NOMO-1 treated with DMSO at 0.1 percent for 48 hours (cell line): ENCODE measurements around the gene SEMA3E.
"Not testable (repeated sequence)": the region's sequence is repeated elsewhere in the genome, so short reads cannot be mapped to it uniquely, and the experiment has no call there.

Experiments used
- DNase-seq: peaks from one replicate; lab custom pipeline; 2025; ENCODE audit not compliant: unreplicated experiment; lab: John Stamatoyannopoulos, UW

SEMA3E gene

GRCh38 chr7:83562960-83563359, 86.0 kb downstream of the SEMA3E start:
- DNase-seq = no peak

DNA sequence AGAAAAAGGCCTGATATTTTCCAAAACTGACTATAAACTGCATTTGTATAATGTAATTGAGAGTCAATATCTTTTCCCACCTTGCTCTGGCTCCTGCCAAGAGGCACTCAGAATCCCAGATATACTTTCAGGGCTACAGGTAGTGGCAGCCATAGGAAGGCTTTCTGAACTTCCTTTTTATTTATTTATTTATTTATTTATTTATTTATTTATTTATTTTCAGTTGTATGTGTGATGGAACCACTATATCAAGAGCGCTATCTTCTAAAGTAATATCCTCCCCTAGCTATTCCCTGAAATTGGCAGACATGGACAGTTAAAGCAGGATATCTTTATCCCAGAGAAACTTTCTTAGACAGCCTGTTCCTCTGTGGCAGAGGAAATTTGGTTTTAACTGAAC, 86.7 kb downstream of the SEMA3E start:
- DNase-seq = no peak

GRCh38 chr7:83559887-83560286, 89.1 kb downstream of the SEMA3E start:
- no peak for DNase-seq

GRCh38 chr7:83552556-83552955, 96.4 kb downstream of the SEMA3E start:
- not testable (repeated sequence) for DNase-seq

- DNase-seq = no peak
These were observed 98.8 kb downstream of the SEMA3E start for GRCh38 chr7:83550100-83550499.

DNA sequence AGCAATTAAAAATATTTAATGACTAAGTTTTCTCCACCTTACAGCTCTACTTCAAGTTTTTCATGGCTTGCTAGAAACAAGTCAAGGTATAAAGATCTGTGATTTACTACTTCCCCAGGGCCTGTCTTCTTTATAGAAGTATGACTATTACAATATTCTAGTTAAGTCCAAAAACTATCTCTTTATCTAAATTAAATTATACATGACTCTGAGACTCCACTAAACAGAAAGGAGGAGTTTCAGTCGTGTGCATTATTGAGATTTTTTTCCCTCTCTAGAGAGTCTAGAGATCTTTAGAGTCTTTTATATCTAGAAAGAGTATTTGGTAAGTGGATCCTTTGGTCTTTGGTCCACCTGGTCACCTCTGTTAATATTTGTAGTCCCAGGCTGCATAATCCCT, 100.7 kb downstream of the SEMA3E start:
- DNase-seq = no peak

- no peak for DNase-seq
These were observed 101.4 kb downstream of the SEMA3E start for GRCh38 chr7:83547526-83547925.

GRCh38 chr7:83546586-83546985, 102.4 kb downstream of the SEMA3E start:
- DNase-seq = no peak

DNA sequence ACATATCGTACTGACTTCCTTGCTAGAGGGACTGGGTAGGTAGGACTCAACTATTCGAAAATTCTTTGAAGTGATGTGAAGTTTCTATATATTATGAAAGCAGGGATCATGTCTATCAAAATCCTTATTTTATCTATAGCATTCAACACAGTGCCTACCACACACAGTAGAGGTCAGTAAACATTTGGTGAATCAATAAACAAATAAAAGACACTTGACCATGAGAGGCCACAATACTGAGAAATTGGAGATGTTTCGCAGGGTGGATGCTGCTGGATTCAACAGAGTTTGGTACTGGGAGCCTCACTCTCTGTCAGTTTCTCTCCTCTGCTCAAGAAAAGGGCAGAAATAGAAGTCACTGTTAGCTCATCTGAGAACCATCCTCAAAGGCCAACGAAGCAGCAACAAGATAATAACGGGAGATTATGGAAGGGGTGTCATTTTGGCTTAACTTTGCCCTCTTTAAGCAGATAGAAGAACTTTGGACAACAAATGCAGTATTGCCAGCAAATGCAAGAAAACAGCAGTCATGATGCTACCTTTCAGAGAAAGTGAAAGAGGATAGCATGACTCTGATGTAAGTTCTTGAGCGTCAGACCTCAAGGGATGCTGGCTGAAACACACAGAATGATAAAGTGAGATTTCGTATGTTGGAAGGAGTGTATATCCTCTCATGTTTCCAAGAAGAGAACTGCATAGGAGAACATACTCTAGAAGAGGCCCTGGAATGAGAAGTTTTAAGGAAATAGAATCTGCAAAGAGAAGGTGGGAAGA, 107.6 kb downstream of the SEMA3E start:
- no peak for DNase-seq

DNA sequence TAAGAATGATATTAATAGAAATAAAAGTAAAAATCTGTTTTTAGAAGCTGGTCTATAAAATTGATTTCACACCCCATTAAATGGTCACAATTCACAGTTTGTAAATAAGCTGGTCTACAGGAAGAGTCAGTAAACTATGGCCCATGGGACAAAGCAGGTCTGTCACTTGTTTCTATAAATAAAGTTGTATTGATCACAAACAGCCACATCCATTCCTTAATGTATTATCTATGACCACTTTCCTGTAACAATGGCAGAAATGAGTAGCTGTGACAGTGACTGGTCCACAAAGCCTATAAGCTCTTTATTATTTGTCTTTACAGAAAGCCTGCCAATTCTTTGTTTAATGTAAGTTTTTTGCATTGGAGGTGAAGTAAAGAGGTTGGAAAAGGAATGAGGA, 114.5 kb downstream of the SEMA3E start:
- no peak for DNase-seq

GRCh38 chr7:83532219-83532618, 116.7 kb downstream of the SEMA3E start:
- no peak for DNase-seq

GRCh38 chr7:83531766-83532165, 117.2 kb downstream of the SEMA3E start:
- DNase-seq = no peak

- DNase-seq = no peak
These were observed 120.0 kb downstream of the SEMA3E start for GRCh38 chr7:83528925-83529423.

DNA sequence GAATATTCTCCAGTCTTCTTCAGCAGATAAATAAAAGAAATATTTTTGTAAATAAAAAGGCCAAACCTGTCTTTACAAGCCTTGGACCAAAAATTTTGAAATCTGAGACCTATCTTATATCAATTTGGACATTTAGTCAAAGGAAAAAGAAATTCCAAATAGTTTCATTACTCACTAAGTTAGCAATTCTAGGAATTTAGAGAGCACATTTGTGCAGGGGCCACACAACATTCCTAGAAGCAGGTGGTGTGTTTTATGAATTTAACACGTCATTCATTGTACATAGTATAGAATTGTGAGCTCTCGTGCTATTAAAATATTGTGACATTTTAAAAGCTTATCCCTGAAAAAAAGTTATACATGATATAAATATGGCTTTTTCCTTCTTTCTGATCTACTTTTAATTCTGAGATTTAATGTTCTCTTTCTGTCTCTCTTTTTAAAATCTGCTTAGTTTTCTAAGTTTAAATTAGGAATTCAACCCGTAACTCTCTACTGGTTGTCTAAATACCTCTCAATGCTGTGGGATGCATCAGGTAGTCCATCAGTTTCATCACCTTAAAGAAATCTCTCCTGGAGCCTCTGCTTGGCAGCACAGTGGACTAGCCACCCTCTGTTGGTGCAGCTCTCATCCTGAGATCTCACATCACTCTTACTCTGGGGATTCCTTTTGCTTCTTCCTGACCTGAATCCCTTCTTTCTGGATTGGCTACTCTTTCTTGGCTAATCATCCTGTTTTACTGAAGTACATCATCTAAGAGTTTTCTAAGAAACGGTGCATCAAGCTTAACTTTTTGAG, 124.5 kb downstream of the SEMA3E start:
- no peak for DNase-seq

DNA sequence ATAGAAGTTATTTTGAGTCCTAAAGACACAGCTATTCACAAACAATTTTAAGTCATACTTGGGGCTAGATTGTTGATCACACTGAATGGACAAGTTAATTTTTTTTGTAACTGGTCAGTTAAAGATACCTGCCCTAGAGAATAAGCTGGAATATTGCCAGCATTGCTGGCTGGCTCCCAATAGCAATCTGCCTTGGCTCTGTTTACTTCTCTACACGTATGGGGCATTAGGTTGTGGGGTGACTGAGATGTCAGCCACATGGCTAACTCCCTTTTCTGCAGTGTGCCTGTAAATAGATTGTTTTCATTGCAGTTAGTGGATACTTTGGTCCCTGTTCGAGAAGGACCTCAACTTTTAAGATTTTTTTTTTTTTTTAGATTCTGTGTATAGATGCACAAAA, 128.2 kb downstream of the SEMA3E start:
- no peak for DNase-seq

DNA sequence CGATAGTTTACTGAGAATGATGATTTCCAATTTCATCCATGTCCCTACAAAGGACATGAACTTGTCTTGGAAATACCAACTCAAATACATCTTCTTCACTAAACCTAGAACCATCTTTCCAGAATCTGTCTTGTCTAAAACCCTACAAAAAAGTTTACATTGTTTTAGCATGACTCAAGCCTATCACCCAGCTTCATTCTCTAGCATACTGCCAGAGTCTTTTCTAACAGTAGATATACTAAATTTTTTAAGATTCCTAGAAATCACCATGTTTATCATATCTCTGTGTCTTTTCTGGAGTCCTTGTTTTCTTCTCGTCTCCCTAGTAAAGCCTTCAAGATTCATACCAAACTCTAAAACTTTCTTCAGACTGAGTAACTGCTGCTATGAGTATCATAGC, 129.7 kb downstream of the SEMA3E start:
- DNase-seq = no peak

- DNase-seq = no peak
These were observed 131.8 kb downstream of the SEMA3E start for GRCh38 chr7:83517035-83517700.

DNA sequence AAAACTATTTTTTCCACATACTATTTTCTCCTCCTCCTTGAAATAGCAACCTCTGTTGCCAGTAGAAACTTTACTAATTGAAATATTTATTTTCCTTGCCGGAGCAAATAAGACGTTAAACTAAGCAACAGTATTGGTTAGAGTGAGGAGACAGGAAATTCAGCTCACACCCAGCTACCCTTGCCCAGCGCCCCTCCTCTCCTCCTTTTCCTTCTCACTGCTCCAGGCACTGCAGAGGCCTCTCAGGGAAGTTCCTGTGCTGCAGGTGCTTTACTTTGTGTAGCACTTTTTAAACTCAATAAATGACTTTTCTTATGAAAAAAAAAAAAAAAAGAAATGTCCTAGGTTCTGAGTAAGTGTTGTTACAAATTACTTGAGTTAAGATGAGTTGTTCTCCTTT, 134.0 kb downstream of the SEMA3E start:
- no peak for DNase-seq

DNA sequence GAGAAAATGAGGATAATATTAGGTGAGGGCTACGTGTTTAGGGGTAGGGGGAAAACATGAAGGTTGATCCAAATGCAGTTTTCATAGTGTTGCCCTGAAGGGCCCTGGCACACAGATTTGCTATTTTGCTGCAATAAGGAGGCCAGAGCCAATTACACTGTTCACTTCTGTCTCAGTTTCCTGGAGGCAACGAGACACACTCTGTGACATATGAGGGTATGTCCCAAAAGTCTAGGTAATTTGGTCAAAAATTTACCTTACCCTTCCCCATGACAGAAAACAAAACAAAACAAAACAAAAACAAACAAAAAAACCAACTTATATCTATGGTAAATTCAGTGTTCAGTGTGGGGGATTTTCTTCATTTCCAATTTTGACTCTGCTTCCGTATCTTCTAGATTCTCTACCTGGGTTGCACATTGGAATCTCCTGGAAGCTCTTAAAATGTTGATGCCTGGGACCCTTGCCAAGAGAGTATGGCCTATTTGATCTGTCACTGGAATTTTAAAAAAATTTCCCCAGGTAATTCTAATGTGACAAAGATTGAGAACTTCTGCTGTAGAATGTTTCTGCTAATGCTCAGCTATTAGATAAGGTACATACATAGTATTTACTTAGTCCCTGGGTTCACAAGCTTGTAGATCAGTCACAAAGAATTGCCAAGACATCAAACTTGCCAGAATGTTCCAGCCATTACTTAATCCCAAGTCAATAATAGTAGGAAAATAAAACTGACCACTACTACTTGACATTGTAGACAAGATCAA, 139.5 kb downstream of the SEMA3E start:
- DNase-seq = no peak

DNA sequence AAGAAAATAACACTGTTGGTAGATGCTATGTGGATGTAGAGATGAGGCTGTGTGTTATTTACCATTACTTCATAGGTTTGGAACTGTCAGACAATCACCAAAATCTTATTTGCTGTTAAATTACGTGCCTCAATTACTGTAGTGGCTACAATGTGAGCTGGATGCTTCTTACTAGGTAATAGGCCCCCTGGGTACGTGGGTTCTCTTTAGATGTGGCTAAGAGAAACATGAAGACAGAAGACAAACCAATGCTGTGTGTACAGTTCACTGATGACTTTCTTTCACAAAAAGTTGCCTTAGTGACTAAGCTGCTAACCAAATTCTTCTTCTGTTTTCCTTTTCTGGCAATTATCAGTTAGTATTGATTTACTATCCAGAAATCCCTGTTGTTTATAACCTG, 144.6 kb downstream of the SEMA3E start:
- no peak for DNase-seq

GRCh38 chr7:83502636-83503035, 146.3 kb downstream of the SEMA3E start:
- DNase-seq = no peak
